ENCODE results near the gene EME2. TPM values are rescaled to one million over a fixed set of nuclear protein-coding genes. Genes with fewer than 3 reads are reported as not detected.

EME2 gene
- total RNA-seq, 1 experiment from 2014 or later = 63.6 TPM

DNA sequence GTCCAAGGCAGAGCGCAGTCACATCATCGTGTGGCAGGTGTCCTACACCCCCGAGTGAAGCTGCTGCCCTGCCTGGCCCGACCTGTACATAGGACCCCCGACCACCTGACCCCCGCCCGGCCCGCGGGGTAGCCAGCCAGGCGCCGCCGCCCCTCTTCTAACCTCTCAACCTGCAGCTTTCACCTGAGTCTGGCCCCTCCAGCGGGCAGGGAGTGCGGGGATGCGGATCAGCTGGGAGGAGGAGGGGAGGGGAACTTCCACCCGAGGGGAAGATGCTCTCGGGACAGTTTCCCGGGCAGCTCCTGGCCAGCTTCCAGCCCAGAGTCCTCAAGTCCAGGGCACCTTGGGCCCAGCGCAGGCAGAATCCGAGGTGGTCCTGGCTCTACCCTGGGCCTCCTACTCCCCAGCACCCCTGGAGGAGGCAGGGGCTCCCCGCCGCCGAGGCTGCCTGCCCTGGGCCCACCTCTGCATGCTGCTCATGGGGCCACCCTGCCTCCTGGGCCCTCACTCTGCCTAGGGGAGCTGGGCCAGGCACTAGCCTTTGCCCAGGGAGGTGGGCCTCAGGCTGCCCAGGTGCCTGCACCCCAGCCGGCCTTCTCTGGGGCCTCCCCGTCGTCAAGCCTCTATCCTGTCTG is 3.7 kb upstream of the EME2 start:
- no peak overlapping the region for H3K9ac ChIP-seq (ENCODE audit: extremely low read depth, insufficient read length, low read length)
- H4K20me1 ChIP-seq (ENCODE audit: control insufficient read depth, insufficient read depth, insufficient read length) = no peaks in the 10 kb centered on the region
- no peaks in the 10 kb centered on the region for H3K4me1 ChIP-seq (ENCODE audit: insufficient read depth, low read length)
- no peak overlapping the region for H2BK12ac ChIP-seq (ENCODE audit: insufficient read length, low read depth, low read length)
- no peak overlapping the region for H4K8ac ChIP-seq (replicated peaks; ENCODE audit: insufficient read length, low read depth, low read length)
- H4K5ac ChIP-seq (ENCODE audit: insufficient read length, low read depth, low read length) = no peak overlapping the region
- Mint-ChIP-seq H3K36me3 (ENCODE audit: insufficient read depth in 1 of 3, low read depth in 3 of 3) (peaks cover 11 to 37% (median 36%) of the 10 kb centered on the region in 3 experiments; a peak in 6 of 7 replicates), H3K27me3 (ENCODE audit: low read depth) (no peaks in the 10 kb centered on the region; the same call in 1 of the 2 replicates), H3K4me3 (no peak overlapping the region), H3K4me1 (peaks cover 3 to 16% of the 10 kb centered on the region in 2 experiments), H3K27ac (peak overlapping the region in 1 of 3 experiments; percentile 85; a peak in 1 of 7 replicates), H3K9me3 (no peaks in the 10 kb centered on the region)
- H3T11ph ChIP-seq (ENCODE audit: low read length) = no peak overlapping the region
- no peak overlapping the region for H4K91ac ChIP-seq (ENCODE audit: insufficient read length, low read depth, low read length)
- H3K23ac ChIP-seq (ENCODE audit: insufficient read length, low read depth, low read length) = no peak overlapping the region
- H2BK20ac ChIP-seq (ENCODE audit: low read depth, low read length, poor library complexity, severe bottlenecking) = no peak overlapping the region
- H3K79me1 ChIP-seq (ENCODE audit: insufficient read depth, low read depth, low read length, poor library complexity, severe bottlenecking) = no peaks in the 10 kb centered on the region
- H3K27me3 ChIP-seq (ENCODE audit: insufficient read depth, low read length) = no peaks in the 10 kb centered on the region
- H3K23me2 ChIP-seq (ENCODE audit: insufficient read length, low read depth, low read length, poor library complexity, severe bottlenecking) = peaks cover 7% of the 10 kb centered on the region
- no peak overlapping the region for H3K27ac ChIP-seq (ENCODE audit: insufficient read length, low read depth, low read length)
- no peak overlapping the region for H3K4ac ChIP-seq (ENCODE audit: low read depth, low read length)
- whole genome bisulfite sequencing (ENCODE audit: extremely low coverage, insufficient read length, low lambda C conversion rate) = no CpG with 5 or more reads among the region's 26 CpGs
- H3K56ac ChIP-seq (ENCODE audit: insufficient read length, low read depth, low read length) = no peak overlapping the region
- no peaks in the 10 kb centered on the region for H3K9me3 ChIP-seq (ENCODE audit: control insufficient read depth, low read depth, low read length)
- no peak overlapping the region for H2AFZ ChIP-seq (ENCODE audit: low read length)
- no peak overlapping the region; the same call in 1 of the 2 replicates for H3K14ac ChIP-seq (ENCODE audit: insufficient read depth, low read length)
- no peak overlapping the region for H2AK5ac ChIP-seq (ENCODE audit: insufficient read length, low read length)
- H2BK15ac ChIP-seq (ENCODE audit: low read depth, low read length) = no peak overlapping the region
- no peak overlapping the region for H3K18ac ChIP-seq (ENCODE audit: insufficient read length, low read depth, low read length)
- H2BK120ac ChIP-seq (ENCODE audit: low read depth, low read length, poor library complexity, severe bottlenecking) = no peak overlapping the region
- TF ChIP-seq, protein P1, sequence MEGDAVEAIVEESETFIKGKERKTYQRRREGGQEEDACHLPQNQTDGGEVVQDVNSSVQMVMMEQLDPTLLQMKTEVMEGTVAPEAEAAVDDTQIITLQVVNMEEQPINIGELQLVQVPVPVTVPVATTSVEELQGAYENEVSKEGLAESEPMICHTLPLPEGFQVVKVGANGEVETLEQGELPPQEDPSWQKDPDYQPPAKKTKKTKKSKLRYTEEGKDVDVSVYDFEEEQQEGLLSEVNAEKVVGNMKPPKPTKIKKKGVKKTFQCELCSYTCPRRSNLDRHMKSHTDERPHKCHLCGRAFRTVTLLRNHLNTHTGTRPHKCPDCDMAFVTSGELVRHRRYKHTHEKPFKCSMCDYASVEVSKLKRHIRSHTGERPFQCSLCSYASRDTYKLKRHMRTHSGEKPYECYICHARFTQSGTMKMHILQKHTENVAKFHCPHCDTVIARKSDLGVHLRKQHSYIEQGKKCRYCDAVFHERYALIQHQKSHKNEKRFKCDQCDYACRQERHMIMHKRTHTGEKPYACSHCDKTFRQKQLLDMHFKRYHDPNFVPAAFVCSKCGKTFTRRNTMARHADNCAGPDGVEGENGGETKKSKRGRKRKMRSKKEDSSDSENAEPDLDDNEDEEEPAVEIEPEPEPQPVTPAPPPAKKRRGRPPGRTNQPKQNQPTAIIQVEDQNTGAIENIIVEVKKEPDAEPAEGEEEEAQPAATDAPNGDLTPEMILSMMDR (conservative IDR thresholded peaks at IDR 0.05) = no peak
- H3K79me2 ChIP-seq (ENCODE audit: insufficient read depth, low read length) = no peaks in the 10 kb centered on the region; the same call in 1 of the 2 replicates
- H3K4me2 ChIP-seq (ENCODE audit: insufficient read depth, insufficient read length, low read length) = no peak overlapping the region
- no peak for DNase-seq
- no peak overlapping the region for H2BK5ac ChIP-seq (ENCODE audit: insufficient read length, low read length)

All from H9 (cell line).